HCT116 (cell line): ENCODE results near the gene PBX1. TPM values are rescaled to one million over a fixed set of nuclear protein-coding genes. Genes with fewer than 3 reads are reported as not detected.

Experiments
- ATAC-seq: fragments of 200-7000 bp; cut with Tn5 transposase; 2 replicates; pipeline ENCODE4 v1.9.1; 2020; ENCODE audit warnings: mild to moderate bottlenecking, moderate library complexity
- BruUV-seq: library from RNA; stranded (reverse); fragments of 400-500 nt; replicated peaks from 2 replicates; lab custom pipeline; 2021; lab: Mats Ljungman, UMichigan
- CTCF ChIA-PET: fragments of 300-600 bp; sonication (Branson Sonifier 250); formaldehyde crosslinking; loops from one replicate; lab custom pipeline; 2021; ENCODE audit warnings: antibody characterized with exemption; lab: Charles Lee
- POLR2A ChIA-PET: fragments of 300-600, 350-600 bp; sonication (Branson Sonifier 250); formaldehyde crosslinking; loops from one replicate; lab custom pipeline; 2021; ENCODE audit warnings: antibody characterized with exemption; lab: Charles Lee
- RAD21 ChIA-PET, 2 experiments: fragments of 300-600 bp; sonication (Branson Sonifier 250); formaldehyde crosslinking; loops; one replicate each; lab custom pipeline; 2023; ENCODE audit warnings: low total read pairs in 2 of 2; ENCODE audit not compliant: uncharacterized antibody in 2 of 2, unreplicated experiment in 2 of 2, low non-redundant PET in 1 of 2; lab: Charles Lee
- DNase-seq: peaks from one replicate; pipeline ENCODE4 v3.0.0-alpha.2; 2010; ENCODE audit warnings: low read depth, low spot score
- H2AFZ ChIP-seq: fragments of 200-600 bp; shearing (Covaris generic), sonication (generic); 2 replicates; pipeline ENCODE4 v1.6.1; 2017; ENCODE audit warnings: low read depth, mixed run types, mixed read lengths, antibody characterized with exemption, low read length; ENCODE audit not compliant: poor library complexity, severe bottlenecking
- H3K27ac ChIP-seq: 2 replicates; pipeline ENCODE4 v1.5.1; 2012; ENCODE audit warnings: low read depth, low read length
- H3K27me3 ChIP-seq: fragments of 200-600 bp; sonication (generic); 2 replicates; pipeline ENCODE4 v1.6.1; 2016; ENCODE audit warnings: mixed run types, low read length, mixed read lengths; ENCODE audit not compliant: insufficient read depth
- H3K36me3 ChIP-seq, 2 experiments: fragments of 200-500 bp in 1 of 2; fragments of 200-600 bp in 1 of 2; sonication (Bioruptor generic) in 1 of 2; sonication (generic) in 1 of 2; 2 replicates each; pipeline versions ENCODE4 v1.5.1 to v1.6.1; 2014 to 2016; ENCODE audit warnings: low read length in 2 of 2, inconsistent platforms in 1 of 2, mixed read lengths in 1 of 2, mixed run types in 1 of 2; ENCODE audit not compliant: insufficient read depth in 2 of 2, control insufficient read depth in 1 of 2
- H3K4me1 ChIP-seq, 2 experiments: fragments of 200-600 bp in 1 of 2; sonication (generic) in 1 of 2; 2 replicates each; pipeline versions ENCODE4 v1.5.1 to v1.6.1; 2012 to 2017; ENCODE audit warnings: low read length in 2 of 2, inconsistent platforms in 1 of 2, mild to moderate bottlenecking in 1 of 2, mixed read lengths in 1 of 2, mixed run types in 1 of 2, moderate library complexity in 1 of 2; ENCODE audit not compliant: insufficient read depth in 2 of 2, control insufficient read depth in 1 of 2
- H3K4me2 ChIP-seq: fragments of 200-600 bp; sonication (generic); 2 replicates; pipeline ENCODE4 v1.6.1; 2017; ENCODE audit warnings: mixed run types, low read length, mixed read lengths
- H3K4me3 ChIP-seq, 2 experiments: fragments of 200-600 bp in 1 of 2; sonication (generic) in 1 of 2; replicated peaks in 1 of 2; 2 replicates each; pipeline ENCODE4 v1.5.1; 2011 to 2016; ENCODE audit warnings: low read length in 2 of 2, control low read depth in 1 of 2, low read depth in 1 of 2, mild to moderate bottlenecking in 1 of 2, mixed read lengths in 1 of 2, mixed run types in 1 of 2
- H3K79me2 ChIP-seq: fragments of 200-600 bp; sonication (generic); 2 replicates; pipeline ENCODE4 v1.6.1; 2017; ENCODE audit warnings: mild to moderate bottlenecking, mixed run types, low read length, moderate library complexity, mixed read lengths; ENCODE audit not compliant: insufficient read depth
- H3K9ac ChIP-seq: fragments of 200-600 bp; sonication (generic); 2 replicates; pipeline ENCODE4 v1.6.1; 2016; ENCODE audit warnings: low read length, mixed read lengths
- H3K9me2 ChIP-seq: fragments of 200-600 bp; sonication (generic), shearing (Covaris generic); 2 replicates; pipeline ENCODE4 v1.6.1; 2017; ENCODE audit warnings: mixed run types, mild to moderate bottlenecking, moderate library complexity; ENCODE audit not compliant: insufficient read depth
- H3K9me3 ChIP-seq, 2 experiments: fragments of 200-500 bp in 1 of 2; fragments of 200-600 bp in 1 of 2; sonication (Bioruptor generic) in 1 of 2; sonication (generic) in 1 of 2; 2 replicates each; pipeline ENCODE4 v1.6.1; 2014 to 2017; ENCODE audit warnings: low read length in 2 of 2, mixed read lengths in 2 of 2, inconsistent platforms in 1 of 2, low read depth in 1 of 2, mild to moderate bottlenecking in 1 of 2, mixed run types in 1 of 2, moderate library complexity in 1 of 2; ENCODE audit not compliant: control insufficient read depth in 1 of 2, insufficient read depth in 1 of 2
- H4K20me1 ChIP-seq: fragments of 200-600 bp; sonication (generic), shearing (Covaris generic); 2 replicates; pipeline ENCODE4 v1.6.1; 2017; ENCODE audit warnings: mixed run types, mild to moderate bottlenecking, moderate library complexity; ENCODE audit not compliant: insufficient read depth
- CBX3 ChIP-seq: IDR thresholded peaks from 2 replicates; pipeline ENCODE4 v1.6.1; 2012; ENCODE audit warnings: low read depth
- CEBPB ChIP-seq: IDR thresholded peaks from 2 replicates; pipeline ENCODE4 v1.6.1; 2012; ENCODE audit warnings: low read depth
- EGR1 ChIP-seq: IDR thresholded peaks from 2 replicates; pipeline ENCODE4 v1.6.1; 2012; ENCODE audit warnings: low read depth
- ELF1 ChIP-seq: IDR thresholded peaks from 2 replicates; pipeline ENCODE4 v1.6.1; 2012; ENCODE audit warnings: low read depth, borderline replicate concordance
- EZH2 ChIP-seq: fragments of 200-600 bp; sonication (generic); IDR thresholded peaks from 2 replicates; pipeline ENCODE4 v1.6.1; 2017; ENCODE audit warnings: antibody characterized with exemption, mixed run types
- POLR2A ChIP-seq: IDR thresholded peaks from 2 replicates; pipeline ENCODE4 v1.7.0; 2011; ENCODE audit warnings: borderline replicate concordance; ENCODE audit not compliant: insufficient read depth, insufficient read length; ENCODE audit errors: extremely low read depth
- POLR2AphosphoS5 ChIP-seq: IDR thresholded peaks from 2 replicates; pipeline ENCODE4 v1.6.1; 2011; ENCODE audit warnings: mild to moderate bottlenecking, low read depth, low read length, moderate library complexity
- RAD21 ChIP-seq: IDR thresholded peaks from 2 replicates; pipeline ENCODE4 v1.6.1; 2012; ENCODE audit warnings: low read depth, mild to moderate bottlenecking
- SP1 ChIP-seq: IDR thresholded peaks from 2 replicates; pipeline ENCODE4 v1.6.1; 2012; ENCODE audit warnings: low read depth
- SRF ChIP-seq: IDR thresholded peaks from 2 replicates; pipeline ENCODE4 v1.6.1; 2012; ENCODE audit warnings: low read depth
- TCF7L2 ChIP-seq: IDR thresholded peaks from 2 replicates; pipeline ENCODE4 v1.7.0; 2011; ENCODE audit warnings: borderline replicate concordance, inconsistent platforms; ENCODE audit not compliant: insufficient read depth, insufficient read length; ENCODE audit errors: extremely low read depth
- ZNF274 ChIP-seq: fragments of 200-500 bp; sonication (Bioruptor generic); IDR thresholded peaks from 2 replicates; pipeline ENCODE4 v1.6.1; 2014; ENCODE audit warnings: mild to moderate bottlenecking, low read depth, low read length, inconsistent platforms
- intact Hi-C: fragments of 100-400 bp; cut with micrococcal nuclease; formaldehyde crosslinking; loops from 2 replicates; pipeline ENCODE4 v1.10.0; 2022
- total RNA-seq: library from RNA; stranded (reverse); gene quantifications from one replicate; pipeline ENCODE4 v1.2.1, GENCODE V29; 2021; ENCODE audit not compliant: unreplicated experiment
- TF ChIP-seq, protein P1 (sequence below): IDR thresholded peaks from 2 replicates; pipeline ENCODE4 v1.6.1; 2012; ENCODE audit warnings: low read depth
- TF ChIP-seq, protein P2 (sequence below): IDR thresholded peaks from 2 replicates; pipeline ENCODE4 v1.6.1; 2011; ENCODE audit warnings: mild to moderate bottlenecking, low read length, moderate library complexity; ENCODE audit not compliant: insufficient replicate concordance; ENCODE audit errors: extremely low read depth
- TF ChIP-seq, protein P3 (sequence below), 3 experiments: fragments of 200-600 bp in 1 of 3; sonication (generic) in 1 of 3; IDR thresholded peaks in 2 of 3; conservative IDR thresholded peaks in 1 of 3; 2 replicates each; pipeline ENCODE4 v1.5.1; 2012 to 2017; ENCODE audit warnings: low read depth in 2 of 3, low read length in 2 of 3, antibody characterized with exemption in 1 of 3, borderline replicate concordance in 1 of 3, control low read depth in 1 of 3, mild to moderate bottlenecking in 1 of 3, mixed read lengths in 1 of 3, mixed run types in 1 of 3, moderate library complexity in 1 of 3; ENCODE audit not compliant: insufficient read depth in 1 of 3
- TF ChIP-seq, protein P4 (sequence below): IDR thresholded peaks from 2 replicates; pipeline ENCODE4 v1.6.1; 2012

PBX1 gene
- total RNA-seq, 1 experiment from 2014 or later, result 29.6 TPM

DNA sequence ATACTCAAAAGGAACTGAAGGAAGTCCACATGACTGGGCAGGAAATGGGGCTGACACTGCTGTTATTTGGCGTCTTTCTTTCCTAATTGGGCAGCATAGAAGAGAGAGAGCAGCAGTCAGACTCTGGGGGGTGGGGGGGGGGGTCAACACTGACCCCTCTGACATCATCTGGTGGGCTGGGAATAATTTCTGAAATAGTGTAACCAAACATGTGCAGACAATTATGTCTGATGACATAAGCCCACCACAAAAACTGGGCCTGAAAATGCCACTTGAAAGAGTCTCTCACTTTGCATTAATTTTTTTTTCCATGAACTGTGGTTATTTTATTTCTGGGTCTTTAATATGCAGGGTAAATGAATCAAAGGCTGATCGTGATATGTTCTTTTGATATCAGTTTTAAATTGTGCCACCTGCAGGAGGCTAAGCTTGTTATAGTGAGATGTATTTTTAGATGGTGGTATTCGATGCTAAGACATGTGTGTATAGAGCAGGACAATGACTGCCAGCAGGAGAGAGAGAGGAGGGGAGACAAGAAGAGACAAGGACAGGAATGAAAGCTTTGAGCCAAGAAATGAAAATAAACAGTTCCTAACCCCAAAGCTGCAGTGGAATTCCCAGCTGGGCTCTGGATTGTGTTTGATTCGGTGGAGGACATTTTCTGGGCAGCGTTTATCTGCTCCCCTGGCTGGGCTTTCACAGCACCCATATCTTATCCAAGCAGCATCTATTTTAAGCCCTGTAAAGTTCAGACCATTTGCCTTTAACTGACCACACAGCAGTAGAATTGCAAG is 264.7 kb downstream of the PBX1 start (continued):
- no peak for TF ChIP-seq RAD21
- no peak for TF ChIP-seq SRF
- TF ChIP-seq POLR2AphosphoS5, result no peak
- TF ChIP-seq CEBPB, result no peak
- no peak for TF ChIP-seq ELF1

DNA sequence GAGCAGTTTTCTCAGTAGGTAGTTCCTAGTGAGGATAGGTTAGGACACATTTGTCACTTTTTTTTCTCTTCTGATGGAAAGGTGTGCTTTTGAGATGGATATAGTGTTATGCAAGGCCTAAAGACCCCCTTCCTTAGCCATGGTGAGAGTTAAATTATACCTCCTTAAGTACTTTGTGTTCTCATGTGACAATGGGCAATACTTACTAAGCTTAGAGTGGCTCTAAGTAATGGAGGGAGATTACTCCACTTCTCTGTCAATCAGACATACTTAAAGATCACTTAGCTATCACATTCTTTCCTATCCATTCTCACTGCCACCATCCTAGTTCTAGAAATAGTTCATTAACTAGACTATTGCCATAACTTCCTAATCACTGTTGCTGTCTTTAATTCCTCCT is 265.6 kb downstream of the PBX1 start:
- Histone ChIP-seq H3K9me2 (no peaks in the 10 kb centered on the region), H3K9ac (no peak overlapping the region), H2AFZ (no peak overlapping the region), H3K4me2 (no peak overlapping the region), H3K27ac (no peak overlapping the region), H3K4me1 (no peaks in the 10 kb centered on the region), H3K9me3 (no peaks in the 10 kb centered on the region), H4K20me1 (no peaks in the 10 kb centered on the region), H3K79me2 (no peaks in the 10 kb centered on the region), H3K4me3 (no peak overlapping the region), H3K36me3 (no peaks in the 10 kb centered on the region), H3K27me3 (no peaks in the 10 kb centered on the region)
- ATAC-seq (no peak), DNase-seq (no peak)
- TF ChIP-seq, protein P1, sequence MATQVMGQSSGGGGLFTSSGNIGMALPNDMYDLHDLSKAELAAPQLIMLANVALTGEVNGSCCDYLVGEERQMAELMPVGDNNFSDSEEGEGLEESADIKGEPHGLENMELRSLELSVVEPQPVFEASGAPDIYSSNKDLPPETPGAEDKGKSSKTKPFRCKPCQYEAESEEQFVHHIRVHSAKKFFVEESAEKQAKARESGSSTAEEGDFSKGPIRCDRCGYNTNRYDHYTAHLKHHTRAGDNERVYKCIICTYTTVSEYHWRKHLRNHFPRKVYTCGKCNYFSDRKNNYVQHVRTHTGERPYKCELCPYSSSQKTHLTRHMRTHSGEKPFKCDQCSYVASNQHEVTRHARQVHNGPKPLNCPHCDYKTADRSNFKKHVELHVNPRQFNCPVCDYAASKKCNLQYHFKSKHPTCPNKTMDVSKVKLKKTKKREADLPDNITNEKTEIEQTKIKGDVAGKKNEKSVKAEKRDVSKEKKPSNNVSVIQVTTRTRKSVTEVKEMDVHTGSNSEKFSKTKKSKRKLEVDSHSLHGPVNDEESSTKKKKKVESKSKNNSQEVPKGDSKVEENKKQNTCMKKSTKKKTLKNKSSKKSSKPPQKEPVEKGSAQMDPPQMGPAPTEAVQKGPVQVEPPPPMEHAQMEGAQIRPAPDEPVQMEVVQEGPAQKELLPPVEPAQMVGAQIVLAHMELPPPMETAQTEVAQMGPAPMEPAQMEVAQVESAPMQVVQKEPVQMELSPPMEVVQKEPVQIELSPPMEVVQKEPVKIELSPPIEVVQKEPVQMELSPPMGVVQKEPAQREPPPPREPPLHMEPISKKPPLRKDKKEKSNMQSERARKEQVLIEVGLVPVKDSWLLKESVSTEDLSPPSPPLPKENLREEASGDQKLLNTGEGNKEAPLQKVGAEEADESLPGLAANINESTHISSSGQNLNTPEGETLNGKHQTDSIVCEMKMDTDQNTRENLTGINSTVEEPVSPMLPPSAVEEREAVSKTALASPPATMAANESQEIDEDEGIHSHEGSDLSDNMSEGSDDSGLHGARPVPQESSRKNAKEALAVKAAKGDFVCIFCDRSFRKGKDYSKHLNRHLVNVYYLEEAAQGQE, result no peak
- TF ChIP-seq, protein P2, sequence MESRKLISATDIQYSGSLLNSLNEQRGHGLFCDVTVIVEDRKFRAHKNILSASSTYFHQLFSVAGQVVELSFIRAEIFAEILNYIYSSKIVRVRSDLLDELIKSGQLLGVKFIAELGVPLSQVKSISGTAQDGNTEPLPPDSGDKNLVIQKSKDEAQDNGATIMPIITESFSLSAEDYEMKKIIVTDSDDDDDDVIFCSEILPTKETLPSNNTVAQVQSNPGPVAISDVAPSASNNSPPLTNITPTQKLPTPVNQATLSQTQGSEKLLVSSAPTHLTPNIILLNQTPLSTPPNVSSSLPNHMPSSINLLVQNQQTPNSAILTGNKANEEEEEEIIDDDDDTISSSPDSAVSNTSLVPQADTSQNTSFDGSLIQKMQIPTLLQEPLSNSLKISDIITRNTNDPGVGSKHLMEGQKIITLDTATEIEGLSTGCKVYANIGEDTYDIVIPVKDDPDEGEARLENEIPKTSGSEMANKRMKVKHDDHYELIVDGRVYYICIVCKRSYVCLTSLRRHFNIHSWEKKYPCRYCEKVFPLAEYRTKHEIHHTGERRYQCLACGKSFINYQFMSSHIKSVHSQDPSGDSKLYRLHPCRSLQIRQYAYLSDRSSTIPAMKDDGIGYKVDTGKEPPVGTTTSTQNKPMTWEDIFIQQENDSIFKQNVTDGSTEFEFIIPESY, result no peak
- no peak for TF ChIP-seq EZH2
- no peak for TF ChIP-seq EGR1
- no peak for TF ChIP-seq CEBPB
- no peak for TF ChIP-seq SP1
- no peak for TF ChIP-seq CBX3
- no peak for TF ChIP-seq TCF7L2
- TF ChIP-seq POLR2A, result no peak
- TF ChIP-seq, protein P3, sequence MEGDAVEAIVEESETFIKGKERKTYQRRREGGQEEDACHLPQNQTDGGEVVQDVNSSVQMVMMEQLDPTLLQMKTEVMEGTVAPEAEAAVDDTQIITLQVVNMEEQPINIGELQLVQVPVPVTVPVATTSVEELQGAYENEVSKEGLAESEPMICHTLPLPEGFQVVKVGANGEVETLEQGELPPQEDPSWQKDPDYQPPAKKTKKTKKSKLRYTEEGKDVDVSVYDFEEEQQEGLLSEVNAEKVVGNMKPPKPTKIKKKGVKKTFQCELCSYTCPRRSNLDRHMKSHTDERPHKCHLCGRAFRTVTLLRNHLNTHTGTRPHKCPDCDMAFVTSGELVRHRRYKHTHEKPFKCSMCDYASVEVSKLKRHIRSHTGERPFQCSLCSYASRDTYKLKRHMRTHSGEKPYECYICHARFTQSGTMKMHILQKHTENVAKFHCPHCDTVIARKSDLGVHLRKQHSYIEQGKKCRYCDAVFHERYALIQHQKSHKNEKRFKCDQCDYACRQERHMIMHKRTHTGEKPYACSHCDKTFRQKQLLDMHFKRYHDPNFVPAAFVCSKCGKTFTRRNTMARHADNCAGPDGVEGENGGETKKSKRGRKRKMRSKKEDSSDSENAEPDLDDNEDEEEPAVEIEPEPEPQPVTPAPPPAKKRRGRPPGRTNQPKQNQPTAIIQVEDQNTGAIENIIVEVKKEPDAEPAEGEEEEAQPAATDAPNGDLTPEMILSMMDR (IDR thresholded peaks at IDR 0.05 in 2 of 3, conservative IDR thresholded peaks at IDR 0.05 in 1 of 3; ENCODE audit: borderline replicate concordance in 1 of 3, insufficient read depth in 1 of 3, low read depth in 2 of 3, low read length in 2 of 3), result no peak
- no peak for TF ChIP-seq RAD21
- TF ChIP-seq ZNF274, result no peak
- TF ChIP-seq POLR2AphosphoS5, result no peak
- TF ChIP-seq, protein P4, sequence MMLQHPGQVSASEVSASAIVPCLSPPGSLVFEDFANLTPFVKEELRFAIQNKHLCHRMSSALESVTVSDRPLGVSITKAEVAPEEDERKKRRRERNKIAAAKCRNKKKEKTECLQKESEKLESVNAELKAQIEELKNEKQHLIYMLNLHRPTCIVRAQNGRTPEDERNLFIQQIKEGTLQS, result no peak
- ChIA-PET RAD21 (no interaction called here), CTCF (no interaction called here), POLR2A (no interaction called here)
- no TSS peak for BruUV-seq
- intact Hi-C loops, result no loop called here
